GM21576 (cell line): ENCODE measurements around the gene FLT1.

Experiments used
- ATAC-seq: cut with Tn5 transposase; IDR thresholded peaks from one replicate; pipeline ENCODE4 v1.9.1; 2021; ENCODE audit warnings: mild to moderate bottlenecking, moderate library complexity; ENCODE audit not compliant: unreplicated experiment

Gene FLT1

GRCh38 chr13:28490061-28490460 lies 4.9 kb downstream of the FLT1 start:
- no peak for ATAC-seq

- ATAC-seq = no peak
Measured at GRCh38 chr13:28489524-28489931, 5.4 kb downstream of the FLT1 start.

DNA sequence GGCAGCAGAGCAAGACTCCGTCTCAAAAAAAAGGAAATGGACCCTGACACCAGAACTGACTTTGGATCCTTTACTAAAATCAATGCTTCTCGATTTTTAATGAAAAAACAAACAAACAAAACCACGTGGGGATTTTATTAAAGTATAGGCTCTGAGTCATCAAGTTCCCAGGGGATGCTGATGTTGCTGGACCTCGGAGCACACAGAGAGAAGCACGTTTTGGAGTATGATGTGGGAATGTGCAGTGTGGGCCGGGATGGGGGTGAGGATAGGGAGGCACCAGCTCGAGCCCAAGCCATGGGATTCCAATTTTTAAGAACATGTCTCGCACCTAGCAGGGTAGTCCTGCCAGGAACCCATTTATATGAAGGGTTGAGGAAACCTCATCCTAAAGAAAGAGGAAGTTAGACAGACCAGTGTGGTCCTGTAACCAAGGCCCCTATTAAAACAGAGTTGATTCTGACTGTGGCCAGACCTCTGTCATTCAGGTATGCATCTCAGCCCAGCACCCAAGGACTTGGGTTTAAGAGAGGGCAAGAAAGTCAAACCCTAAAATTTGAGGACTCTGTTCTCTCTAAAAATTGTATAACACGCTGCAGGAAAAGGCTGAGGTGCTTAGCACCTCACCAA lies 6.4 kb downstream of the FLT1 start:
- ATAC-seq = no peak

GRCh38 chr13:28485996-28486543 lies 8.9 kb downstream of the FLT1 start:
- ATAC-seq = no peak

- ATAC-seq = no peak
Measured at GRCh38 chr13:28485551-28485950, 9.4 kb downstream of the FLT1 start.

GRCh38 chr13:28485097-28485496 lies 9.8 kb downstream of the FLT1 start:
- ATAC-seq = no peak

GRCh38 chr13:28483313-28483931 lies 11.5 kb downstream of the FLT1 start:
- no peak for ATAC-seq

DNA sequence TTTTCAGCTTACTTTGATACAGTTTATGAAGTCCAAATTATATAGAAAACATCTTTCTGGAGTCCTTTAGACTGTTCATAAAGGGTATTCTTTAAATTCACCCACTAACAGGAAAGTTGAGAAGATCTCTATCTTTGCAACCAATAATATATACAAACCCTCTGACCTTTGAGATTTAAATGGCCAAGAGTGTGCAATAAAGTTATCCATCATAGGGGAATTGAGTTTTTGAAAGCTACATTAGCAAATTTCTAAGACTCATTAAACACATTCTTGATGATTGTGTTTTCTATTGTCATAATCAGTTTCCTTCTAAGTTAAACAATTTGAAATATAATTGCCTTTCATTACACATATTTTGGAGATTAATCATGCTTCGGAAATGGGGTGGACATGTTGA lies 15.9 kb downstream of the FLT1 start:
- no peak for ATAC-seq

DNA sequence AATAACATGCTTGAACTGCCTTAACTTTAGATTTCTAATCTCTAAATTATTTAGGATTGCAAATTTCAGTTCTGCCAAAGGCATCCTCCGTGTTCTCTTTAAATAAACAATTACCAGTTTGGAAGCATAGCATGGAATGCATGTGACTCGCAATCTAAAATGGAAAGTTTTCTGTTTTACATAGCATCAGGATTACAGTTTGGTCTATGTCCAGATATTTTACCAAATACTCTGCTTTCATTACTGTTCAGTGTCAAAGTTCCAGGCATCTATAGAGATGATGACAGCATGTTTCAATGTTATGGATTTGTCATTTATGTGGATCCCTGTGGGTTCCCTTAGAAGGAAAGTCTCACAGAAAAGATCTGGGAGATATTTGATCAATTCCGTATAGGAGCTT lies 16.8 kb downstream of the FLT1 start:
- ATAC-seq = no peak

GRCh38 chr13:28477709-28477973 lies 17.3 kb downstream of the FLT1 start:
- no peak for ATAC-seq

DNA sequence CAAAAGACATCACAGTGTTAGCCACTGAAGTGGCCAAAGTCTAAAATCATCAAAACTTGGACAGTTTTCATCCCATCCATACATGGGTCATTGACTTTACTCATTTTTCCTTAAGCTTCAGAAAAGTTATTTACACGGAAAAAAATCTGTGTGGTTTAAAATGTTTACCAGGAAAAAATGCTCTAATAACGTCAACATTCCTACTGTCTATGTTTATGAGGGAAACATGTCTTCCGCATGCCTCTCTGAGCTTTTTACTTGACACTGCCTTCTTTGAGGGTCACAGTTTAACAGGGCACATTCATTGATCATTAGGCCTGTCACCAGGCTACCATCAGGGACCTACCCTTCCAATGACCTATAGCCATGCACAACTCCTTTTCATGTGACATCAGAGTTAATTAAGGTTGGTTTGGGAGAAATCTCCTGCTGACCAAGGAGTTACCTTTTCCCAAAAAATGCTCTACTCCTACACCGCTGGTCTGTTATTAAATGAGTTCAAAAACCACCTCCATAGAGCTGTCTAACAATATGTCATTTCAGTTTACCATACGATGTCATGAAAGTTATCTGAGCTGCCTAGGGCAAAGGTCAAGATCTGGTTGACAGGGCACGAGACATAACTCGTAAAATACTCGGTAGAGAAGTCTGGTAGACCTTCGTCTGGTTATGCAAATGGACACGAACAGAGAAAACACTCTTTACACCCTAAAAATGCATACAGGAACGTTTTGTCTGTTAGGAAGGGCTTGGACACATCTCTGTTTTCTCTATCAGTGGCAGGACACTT lies 17.8 kb downstream of the FLT1 start:
- ATAC-seq = no peak

GRCh38 chr13:28475916-28476725 lies 18.8 kb downstream of the FLT1 start:
- ATAC-seq = no peak

DNA sequence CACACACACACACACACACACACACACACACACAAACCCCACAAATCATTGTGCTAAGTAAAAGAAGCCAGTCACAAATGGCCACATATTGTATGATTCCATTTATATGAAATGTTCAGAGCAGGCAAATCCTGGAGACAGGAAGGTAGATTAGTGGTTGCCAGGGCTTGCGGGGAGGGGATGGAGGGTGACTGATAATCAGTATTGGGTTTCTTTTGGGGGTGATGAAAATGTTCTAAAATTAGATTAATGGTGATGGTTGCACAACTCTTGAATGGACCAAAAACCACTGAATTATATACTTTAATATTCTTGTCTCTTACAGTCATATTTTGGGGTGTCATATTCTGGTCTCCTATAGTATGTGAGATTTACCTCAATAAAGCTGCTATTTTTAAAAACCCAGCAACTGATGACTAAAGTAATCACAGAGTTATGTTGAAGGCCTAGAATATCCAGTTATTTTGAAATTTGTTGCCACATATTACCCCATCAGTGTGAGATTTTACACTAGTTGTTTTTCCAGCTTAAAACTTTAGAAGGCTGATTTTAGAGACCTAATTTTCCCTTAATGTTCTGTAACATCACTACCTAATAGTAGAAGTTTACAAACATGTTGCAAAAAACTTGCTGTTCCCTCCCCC lies 20.3 kb downstream of the FLT1 start:
- no peak for ATAC-seq

DNA sequence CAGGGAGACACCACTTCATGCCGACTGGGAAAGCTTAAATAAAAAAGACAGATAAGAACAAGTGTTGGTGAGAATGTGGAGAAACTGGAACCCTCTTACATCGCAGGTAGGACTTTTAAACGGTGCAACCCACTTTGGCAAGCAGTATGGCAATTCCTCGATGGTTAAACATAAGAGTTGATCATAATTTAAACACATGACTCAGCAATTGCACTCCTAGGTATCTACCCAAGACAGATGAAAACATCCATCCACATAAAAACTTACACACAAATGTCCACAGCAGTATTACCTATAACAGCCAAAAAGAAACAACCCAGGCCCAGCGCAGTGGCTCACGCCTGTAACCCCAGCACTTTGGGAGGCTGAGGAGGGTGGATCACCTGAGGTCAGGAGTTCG lies 21.9 kb downstream of the FLT1 start:
- ATAC-seq = no peak

- ATAC-seq = no peak
Measured at GRCh38 chr13:28471421-28471820, 23.5 kb downstream of the FLT1 start.

DNA sequence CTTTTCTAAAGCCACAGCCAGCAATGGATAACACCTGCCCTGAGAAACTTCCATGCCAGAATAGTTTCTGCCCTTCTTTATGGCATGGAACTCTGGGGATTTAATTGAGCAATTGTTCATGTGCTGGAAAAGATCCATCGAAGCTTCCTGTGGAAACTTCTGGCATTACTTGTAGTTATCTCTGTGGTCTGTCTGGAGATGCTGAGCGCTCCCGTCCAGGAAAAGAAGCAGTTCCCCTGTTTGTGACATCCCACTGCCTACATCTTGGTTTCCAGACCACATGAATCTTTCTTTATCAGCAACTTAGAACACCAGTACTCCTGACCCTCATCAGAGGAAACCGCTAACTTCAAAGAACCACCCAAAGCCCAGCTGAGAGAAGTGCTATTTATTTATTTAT lies 24.6 kb downstream of the FLT1 start:
- no peak for ATAC-seq

GRCh38 chr13:28469316-28469715 lies 25.6 kb downstream of the FLT1 start:
- ATAC-seq = no peak

- ATAC-seq = no peak
Measured at GRCh38 chr13:28468023-28468915, 26.7 kb downstream of the FLT1 start.

DNA sequence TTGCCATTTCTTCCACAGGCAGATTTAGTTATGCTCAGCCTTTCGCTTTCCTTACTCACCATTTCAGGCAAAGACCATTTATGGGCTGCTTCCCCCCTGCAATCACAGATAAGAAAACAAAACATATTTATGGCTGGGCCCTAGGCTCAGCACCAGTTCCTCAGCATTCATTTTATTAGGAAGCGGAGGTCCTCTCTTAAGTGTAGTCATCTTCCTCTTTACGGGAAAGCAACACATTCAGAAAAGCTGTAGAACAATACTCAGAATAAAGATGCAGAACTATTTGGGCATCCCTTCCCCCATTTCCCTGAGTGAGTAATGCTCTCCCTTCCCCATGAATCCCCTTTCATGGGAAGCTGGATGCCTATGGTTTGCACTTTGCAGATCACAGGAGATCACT lies 27.9 kb downstream of the FLT1 start:
- no peak for ATAC-seq

- no peak for ATAC-seq
Measured at GRCh38 chr13:28466151-28466550, 28.8 kb downstream of the FLT1 start.
